HepG2 (cell line): ENCODE measurements around the gene GALK2. TPM values are rescaled to one million over a fixed set of nuclear protein-coding genes. Genes with fewer than 3 reads are reported as not detected.

Experiments used
- ATAC-seq: fragments of 200-7000 bp; cut with Tn5 transposase; 3 replicates; pipeline ENCODE4 v1.9.1; 2020; ENCODE audit warnings: mild to moderate bottlenecking, moderate library complexity
- BruUV-seq: library from RNA; stranded (reverse); fragments of 400-500 nt; replicated peaks from 2 replicates; lab custom pipeline; 2021; lab: Mats Ljungman, UMichigan
- CTCF ChIA-PET: fragments of 300-600 bp; formaldehyde crosslinking; extraction: SDS; loops from one replicate; lab custom pipeline; 2021; ENCODE audit warnings: low total read pairs, inconsistent platforms, low intra/inter-chr PET ratio; lab: Yijun Ruan, JAX
- POLR2A ChIA-PET: fragments of 350-600 bp; sonication (Branson Sonifier 250); formaldehyde crosslinking; loops from one replicate; lab custom pipeline; 2020; ENCODE audit warnings: antibody characterized with exemption, inconsistent platforms; lab: Yijun Ruan, JAX
- DNase-seq: peaks from one replicate; pipeline ENCODE4 v3.0.0-alpha.2; 2015; ENCODE audit warnings: low spot score
- FAIRE-seq: peaks from 3 replicates; lab custom pipeline; 2011; peaks lifted over from hg19 to GRCh38; lab: Jason Lieb, UNC
- H2AFZ ChIP-seq: one replicate; pipeline ENCODE4 v1.6.1; 2011; ENCODE audit warnings: low read length, inconsistent platforms
- H3K27ac ChIP-seq: fragments of 300-600 bp; 3 replicates; pipeline ENCODE4 v1.8.0; 2011; ENCODE audit warnings: mixed run types, mild to moderate bottlenecking, mixed read lengths, low read length, inconsistent platforms; ENCODE audit not compliant: insufficient read depth; ENCODE audit errors: extremely low read length
- H3K27me3 ChIP-seq, 2 experiments: fragments of 200-600 bp in 1 of 2; 2 replicates in 1 of 2; 3 replicates in 1 of 2; pipeline versions ENCODE4 v1.6.0 to v1.8.0; 2011; ENCODE audit warnings: low read length in 2 of 2, mild to moderate bottlenecking in 2 of 2, moderate library complexity in 2 of 2, inconsistent platforms in 1 of 2; ENCODE audit not compliant: insufficient read depth in 2 of 2, control insufficient read depth in 1 of 2
- H3K36me3 ChIP-seq, 2 experiments: fragments of 200-600 bp in 1 of 2; replicated peaks in 1 of 2; 2 replicates in 1 of 2; 3 replicates in 1 of 2; pipeline versions ENCODE4 v1.5.1 to v1.8.0; 2011; ENCODE audit warnings: low read length in 2 of 2, inconsistent platforms in 1 of 2; ENCODE audit not compliant: insufficient read depth in 2 of 2, control insufficient read depth in 1 of 2
- H3K4me1 ChIP-seq: 2 replicates; pipeline ENCODE4 v1.5.1; 2012; ENCODE audit warnings: low read length, inconsistent platforms; ENCODE audit not compliant: insufficient read depth
- H3K4me2 ChIP-seq: 2 replicates; pipeline ENCODE4 v1.6.0; 2011; ENCODE audit warnings: low read depth, low read length, inconsistent platforms
- H3K4me3 ChIP-seq, 3 experiments: fragments of 200-600 bp in 1 of 3; sonication (generic), shearing (Covaris generic) in 1 of 3; replicated peaks in 1 of 3; 2 replicates each; pipeline ENCODE4 v1.5.1; 2011 to 2016; ENCODE audit warnings: low read length in 3 of 3, inconsistent platforms in 2 of 3, low read depth in 2 of 3, mild to moderate bottlenecking in 2 of 3, control low read depth in 1 of 3, mixed read lengths in 1 of 3; ENCODE audit not compliant: insufficient read depth in 1 of 3
- H3K79me2 ChIP-seq: one replicate; pipeline ENCODE4 v1.6.1; 2011; ENCODE audit warnings: low read length, inconsistent platforms; ENCODE audit not compliant: insufficient read depth
- H3K9ac ChIP-seq: 2 replicates; pipeline ENCODE4 v1.6.0; 2011; ENCODE audit warnings: mild to moderate bottlenecking, low read depth, low read length, inconsistent platforms; ENCODE audit not compliant: insufficient read depth
- H3K9me3 ChIP-seq: 2 replicates; pipeline ENCODE4 v1.5.1; 2012; ENCODE audit warnings: mild to moderate bottlenecking, low read length
- H4K20me1 ChIP-seq: 2 replicates; pipeline ENCODE4 v1.6.0; 2011; ENCODE audit warnings: inconsistent platforms, mild to moderate bottlenecking, low read length, moderate library complexity; ENCODE audit not compliant: insufficient read depth
- HOXD1 ChIP-seq: sonication (generic); formaldehyde crosslinking; IDR thresholded peaks from 2 replicates; pipeline ENCODE4 v1.5.0; 2020; ENCODE audit warnings: missing genetic modification reagents
- RBM39 ChIP-seq: fragments of 200-400 bp; formaldehyde crosslinking; IDR thresholded peaks from one replicate; pipeline ENCODE4 v1.6.1; 2018; ENCODE audit warnings: antibody characterized with exemption, mild to moderate bottlenecking, low read depth, low read length; ENCODE audit not compliant: poor library complexity, severe bottlenecking
- SIX4 ChIP-seq: sonication (generic); formaldehyde crosslinking; IDR thresholded peaks from 2 replicates; pipeline ENCODE4 v1.4.0; 2020; ENCODE audit warnings: missing genetic modification reagents
- ZFAT ChIP-seq: sonication (generic); formaldehyde crosslinking; conservative IDR thresholded peaks from 2 replicates; pipeline ENCODE4 v1.8.1; 2023; ENCODE audit warnings: missing genetic modification reagents, inconsistent platforms
- ZFP36 ChIP-seq: fragments of 150-350 bp; IDR thresholded peaks from 2 replicates; pipeline ENCODE4 v1.6.1; 2018; ENCODE audit warnings: borderline replicate concordance, low read length, low read depth; ENCODE audit not compliant: partially characterized antibody
- ZNF230 ChIP-seq: sonication (generic); formaldehyde crosslinking; IDR thresholded peaks from 2 replicates; pipeline ENCODE4 v1.4.0; 2020; ENCODE audit warnings: mild to moderate bottlenecking, missing genetic modification reagents
- ZNF30 ChIP-seq: sonication (generic); formaldehyde crosslinking; IDR thresholded peaks from 2 replicates; pipeline ENCODE4 v1.5.0; 2020; ENCODE audit warnings: mild to moderate bottlenecking, missing genetic modification reagents
- ZNF460 ChIP-seq: sonication (generic); formaldehyde crosslinking; IDR thresholded peaks from 2 replicates; pipeline ENCODE4 v1.5.1; 2020; ENCODE audit warnings: missing genetic modification reagents, mild to moderate bottlenecking, borderline replicate concordance
- ZNF558 ChIP-seq: sonication (generic); formaldehyde crosslinking; IDR thresholded peaks from 2 replicates; pipeline ENCODE4 v1.9.0; 2022; ENCODE audit warnings: mild to moderate bottlenecking, missing genetic modification reagents, borderline replicate concordance
- ZNF761 ChIP-seq: sonication (generic); formaldehyde crosslinking; conservative IDR thresholded peaks from 2 replicates; pipeline ENCODE4 v1.4.0; 2020; ENCODE audit warnings: mild to moderate bottlenecking, missing genetic modification reagents
- ZNF772 ChIP-seq: sonication (generic); formaldehyde crosslinking; IDR thresholded peaks from 2 replicates; pipeline ENCODE4 v1.5.0; 2020; ENCODE audit warnings: mild to moderate bottlenecking, missing genetic modification reagents
- ZNF792 ChIP-seq: IDR thresholded peaks from 2 replicates; pipeline ENCODE4 v1.6.1; 2016
- in situ Hi-C: cut with HindIII; loops from 2 replicates; pipeline ENCODE4 v1.10.0; 2017; ENCODE audit warnings: low pct_unique_long_range_greater_than_20kb; ENCODE audit not compliant: extremely low pct_ligation_motif_present
- intact Hi-C: fragments of 100-400 bp; cut with micrococcal nuclease; formaldehyde crosslinking; loops from one replicate; pipeline ENCODE4 v1.10.0; 2022; ENCODE audit not compliant: unreplicated experiment
- polyA plus RNA-seq, 8 experiments: library from polyadenylated mRNA; depleted of rRNA in 3 of 8; stranded (reverse) in 7 of 8; unstranded in 1 of 8; fragments of >200 nt; fragmentation: Illumina TruSeq in 4 of 8; extraction: Trizol in 4 of 8; gene quantifications; 2 replicates each; pipeline versions ENCODE4 v1.2.1 to v1.2.3, GENCODE V29; 2011 to 2016; ENCODE audit warnings: low read depth in 4 of 8, missing spikeins in 1 of 8, mixed read lengths in 1 of 8; ENCODE audit not compliant: insufficient read depth in 1 of 8
- total RNA-seq, 5 experiments: library from RNA; depleted of rRNA; stranded (reverse); fragments of >200 nt; fragmentation: Illumina TruSeq; extraction: Trizol; gene quantifications; 2 replicates each; pipeline ENCODE4 v1.2.3, GENCODE V29; 2016; ENCODE audit warnings: low read depth in 1 of 5
- TF ChIP-seq, protein P1 (sequence below): sonication (generic); formaldehyde crosslinking; IDR thresholded peaks from 2 replicates; pipeline ENCODE4 v1.5.0; 2020; ENCODE audit warnings: missing genetic modification reagents
- TF ChIP-seq, protein P2 (sequence below): sonication (generic); formaldehyde crosslinking; IDR thresholded peaks from 2 replicates; pipeline ENCODE4 v1.4.0; 2020; ENCODE audit warnings: missing genetic modification reagents
- TF ChIP-seq, protein P3 (sequence below): sonication (generic); formaldehyde crosslinking; conservative IDR thresholded peaks from 2 replicates; pipeline ENCODE4 v1.8.0; 2022; ENCODE audit warnings: missing genetic modification reagents

GALK2 gene
- total and polyA plus RNA-seq, 2 of the 13 experiments (the other 11 are each of a cell fraction or from before 2014, with no cell fraction given) = 17.6 to 32.8 TPM

DNA sequence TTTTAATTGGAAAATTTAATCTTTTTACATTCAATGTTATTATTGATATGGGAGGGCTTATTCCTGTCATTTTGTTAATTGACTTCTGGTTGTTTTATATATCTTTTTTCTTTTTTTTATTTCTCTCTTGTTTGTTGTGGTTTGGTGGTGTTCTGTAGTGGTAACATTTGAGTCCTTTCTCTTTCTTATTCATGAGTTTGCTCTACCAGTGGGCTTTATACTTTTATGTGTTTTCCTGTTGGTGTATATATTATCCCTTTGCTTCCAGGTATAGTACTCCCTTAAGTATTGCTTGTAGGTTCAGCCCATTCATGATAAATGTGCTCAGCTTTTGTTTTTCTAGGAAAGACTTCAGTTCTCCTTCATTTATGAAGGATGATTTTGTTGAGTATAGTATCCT, 57.6 kb downstream of the GALK2 start:
- in situ Hi-C loops = loop anchor here (5.0 to 25.0 kb wide), 2 partner anchors 365 to 785 kb away; no protein-coding TSS in a partner anchor
- no peak for FAIRE-seq
- Histone ChIP-seq H3K4me3 (no peak overlapping the region), H3K36me3 (no peaks in the 10 kb centered on the region), H3K79me2 (no peaks in the 10 kb centered on the region), H4K20me1 (no peaks in the 10 kb centered on the region), H3K9ac (no peak overlapping the region), H3K4me1 (peaks cover 14% of the 10 kb centered on the region), H3K4me2 (no peak overlapping the region), H2AFZ (no peak overlapping the region), H3K27me3 (no peaks in the 10 kb centered on the region), H3K9me3 (0 out of 2 replicates have a peak, but pooled peaks cover 5% of the 10 kb centered on the region), H3K27ac (no peak overlapping the region)
- ChIA-PET CTCF (no interaction called here), POLR2A (no interaction called here)
- ATAC-seq = no peak
- TF ChIP-seq HOXD1 (CRISPR knock-in tag) = no peak
- no peak for TF ChIP-seq ZNF558
- TF ChIP-seq SIX4 (CRISPR knock-in tag) = no peak
- TF ChIP-seq ZFP36 = no peak
- TF ChIP-seq, protein P1, sequence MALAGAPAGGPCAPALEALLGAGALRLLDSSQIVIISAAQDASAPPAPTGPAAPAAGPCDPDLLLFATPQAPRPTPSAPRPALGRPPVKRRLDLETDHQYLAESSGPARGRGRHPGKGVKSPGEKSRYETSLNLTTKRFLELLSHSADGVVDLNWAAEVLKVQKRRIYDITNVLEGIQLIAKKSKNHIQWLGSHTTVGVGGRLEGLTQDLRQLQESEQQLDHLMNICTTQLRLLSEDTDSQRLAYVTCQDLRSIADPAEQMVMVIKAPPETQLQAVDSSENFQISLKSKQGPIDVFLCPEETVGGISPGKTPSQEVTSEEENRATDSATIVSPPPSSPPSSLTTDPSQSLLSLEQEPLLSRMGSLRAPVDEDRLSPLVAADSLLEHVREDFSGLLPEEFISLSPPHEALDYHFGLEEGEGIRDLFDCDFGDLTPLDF = no peak
- TF ChIP-seq ZFAT (CRISPR knock-in tag) = no peak
- no peak for TF ChIP-seq RBM39
- no peak for TF ChIP-seq ZNF230 (CRISPR knock-in tag)
- TF ChIP-seq ZNF460 (CRISPR knock-in tag) = no peak
- TF ChIP-seq ZNF772 (CRISPR knock-in tag) = no peak
- TF ChIP-seq ZNF30 (CRISPR knock-in tag) = no peak
- no peak for TF ChIP-seq ZNF761
- TF ChIP-seq, protein P2, sequence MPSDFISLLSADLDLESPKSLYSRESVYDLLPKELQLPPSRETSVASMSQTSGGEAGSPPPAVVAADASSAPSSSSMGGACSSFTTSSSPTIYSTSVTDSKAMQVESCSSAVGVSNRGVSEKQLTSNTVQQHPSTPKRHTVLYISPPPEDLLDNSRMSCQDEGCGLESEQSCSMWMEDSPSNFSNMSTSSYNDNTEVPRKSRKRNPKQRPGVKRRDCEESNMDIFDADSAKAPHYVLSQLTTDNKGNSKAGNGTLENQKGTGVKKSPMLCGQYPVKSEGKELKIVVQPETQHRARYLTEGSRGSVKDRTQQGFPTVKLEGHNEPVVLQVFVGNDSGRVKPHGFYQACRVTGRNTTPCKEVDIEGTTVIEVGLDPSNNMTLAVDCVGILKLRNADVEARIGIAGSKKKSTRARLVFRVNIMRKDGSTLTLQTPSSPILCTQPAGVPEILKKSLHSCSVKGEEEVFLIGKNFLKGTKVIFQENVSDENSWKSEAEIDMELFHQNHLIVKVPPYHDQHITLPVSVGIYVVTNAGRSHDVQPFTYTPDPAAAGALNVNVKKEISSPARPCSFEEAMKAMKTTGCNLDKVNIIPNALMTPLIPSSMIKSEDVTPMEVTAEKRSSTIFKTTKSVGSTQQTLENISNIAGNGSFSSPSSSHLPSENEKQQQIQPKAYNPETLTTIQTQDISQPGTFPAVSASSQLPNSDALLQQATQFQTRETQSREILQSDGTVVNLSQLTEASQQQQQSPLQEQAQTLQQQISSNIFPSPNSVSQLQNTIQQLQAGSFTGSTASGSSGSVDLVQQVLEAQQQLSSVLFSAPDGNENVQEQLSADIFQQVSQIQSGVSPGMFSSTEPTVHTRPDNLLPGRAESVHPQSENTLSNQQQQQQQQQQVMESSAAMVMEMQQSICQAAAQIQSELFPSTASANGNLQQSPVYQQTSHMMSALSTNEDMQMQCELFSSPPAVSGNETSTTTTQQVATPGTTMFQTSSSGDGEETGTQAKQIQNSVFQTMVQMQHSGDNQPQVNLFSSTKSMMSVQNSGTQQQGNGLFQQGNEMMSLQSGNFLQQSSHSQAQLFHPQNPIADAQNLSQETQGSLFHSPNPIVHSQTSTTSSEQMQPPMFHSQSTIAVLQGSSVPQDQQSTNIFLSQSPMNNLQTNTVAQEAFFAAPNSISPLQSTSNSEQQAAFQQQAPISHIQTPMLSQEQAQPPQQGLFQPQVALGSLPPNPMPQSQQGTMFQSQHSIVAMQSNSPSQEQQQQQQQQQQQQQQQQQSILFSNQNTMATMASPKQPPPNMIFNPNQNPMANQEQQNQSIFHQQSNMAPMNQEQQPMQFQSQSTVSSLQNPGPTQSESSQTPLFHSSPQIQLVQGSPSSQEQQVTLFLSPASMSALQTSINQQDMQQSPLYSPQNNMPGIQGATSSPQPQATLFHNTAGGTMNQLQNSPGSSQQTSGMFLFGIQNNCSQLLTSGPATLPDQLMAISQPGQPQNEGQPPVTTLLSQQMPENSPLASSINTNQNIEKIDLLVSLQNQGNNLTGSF (CRISPR knock-in tag) = no peak
- TF ChIP-seq ZNF792 = no peak
- TF ChIP-seq, protein P3, sequence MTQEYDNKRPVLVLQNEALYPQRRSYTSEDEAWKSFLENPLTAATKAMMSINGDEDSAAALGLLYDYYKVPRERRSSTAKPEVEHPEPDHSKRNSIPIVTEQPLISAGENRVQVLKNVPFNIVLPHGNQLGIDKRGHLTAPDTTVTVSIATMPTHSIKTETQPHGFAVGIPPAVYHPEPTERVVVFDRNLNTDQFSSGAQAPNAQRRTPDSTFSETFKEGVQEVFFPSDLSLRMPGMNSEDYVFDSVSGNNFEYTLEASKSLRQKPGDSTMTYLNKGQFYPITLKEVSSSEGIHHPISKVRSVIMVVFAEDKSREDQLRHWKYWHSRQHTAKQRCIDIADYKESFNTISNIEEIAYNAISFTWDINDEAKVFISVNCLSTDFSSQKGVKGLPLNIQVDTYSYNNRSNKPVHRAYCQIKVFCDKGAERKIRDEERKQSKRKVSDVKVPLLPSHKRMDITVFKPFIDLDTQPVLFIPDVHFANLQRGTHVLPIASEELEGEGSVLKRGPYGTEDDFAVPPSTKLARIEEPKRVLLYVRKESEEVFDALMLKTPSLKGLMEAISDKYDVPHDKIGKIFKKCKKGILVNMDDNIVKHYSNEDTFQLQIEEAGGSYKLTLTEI (CRISPR knock-in tag) = no peak
- intact Hi-C loops = no loop called here
- BruUV-seq = no TSS peak
- DNase-seq = no peak
